ENCODE data around the gene GUK1.

Gene GUK1

DNA sequence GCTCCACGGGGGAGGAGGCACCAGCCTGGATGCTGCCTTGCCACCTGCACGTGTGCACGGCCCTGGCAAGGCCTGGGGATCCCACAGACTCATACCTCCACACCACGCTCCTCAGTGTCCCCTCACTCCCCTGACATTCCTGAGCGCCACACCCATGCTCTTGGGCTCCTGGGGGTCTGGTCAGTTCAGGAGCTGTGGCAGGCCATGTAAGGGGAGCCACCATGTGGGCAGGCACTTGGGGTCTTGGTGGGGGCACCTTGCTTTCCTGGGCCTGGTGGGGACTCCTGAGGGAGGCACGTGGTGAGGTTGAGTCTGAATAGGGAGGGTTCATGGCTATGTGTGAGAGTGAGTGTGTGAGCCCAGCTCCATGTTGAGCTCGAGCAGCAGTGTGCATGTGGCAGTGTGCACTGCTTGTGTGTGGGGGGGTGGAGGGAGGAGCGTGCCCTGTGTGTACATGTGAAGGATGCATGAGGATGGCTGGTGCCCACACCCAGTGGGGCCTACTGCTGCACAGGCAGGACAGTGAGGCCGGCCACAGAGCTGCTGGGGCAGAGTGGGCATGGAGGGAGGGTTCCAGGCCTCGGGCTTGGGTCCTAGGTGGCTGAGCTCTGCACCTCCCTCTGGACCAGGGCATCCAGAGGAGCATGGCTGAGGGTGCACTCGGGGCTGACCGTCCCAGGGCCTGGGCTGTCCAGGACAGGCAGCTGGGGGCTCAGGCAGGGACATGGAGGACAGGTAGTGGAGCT lies 11.3 kb downstream of the GUK1 start:
- DNase-seq = no peak

DNA sequence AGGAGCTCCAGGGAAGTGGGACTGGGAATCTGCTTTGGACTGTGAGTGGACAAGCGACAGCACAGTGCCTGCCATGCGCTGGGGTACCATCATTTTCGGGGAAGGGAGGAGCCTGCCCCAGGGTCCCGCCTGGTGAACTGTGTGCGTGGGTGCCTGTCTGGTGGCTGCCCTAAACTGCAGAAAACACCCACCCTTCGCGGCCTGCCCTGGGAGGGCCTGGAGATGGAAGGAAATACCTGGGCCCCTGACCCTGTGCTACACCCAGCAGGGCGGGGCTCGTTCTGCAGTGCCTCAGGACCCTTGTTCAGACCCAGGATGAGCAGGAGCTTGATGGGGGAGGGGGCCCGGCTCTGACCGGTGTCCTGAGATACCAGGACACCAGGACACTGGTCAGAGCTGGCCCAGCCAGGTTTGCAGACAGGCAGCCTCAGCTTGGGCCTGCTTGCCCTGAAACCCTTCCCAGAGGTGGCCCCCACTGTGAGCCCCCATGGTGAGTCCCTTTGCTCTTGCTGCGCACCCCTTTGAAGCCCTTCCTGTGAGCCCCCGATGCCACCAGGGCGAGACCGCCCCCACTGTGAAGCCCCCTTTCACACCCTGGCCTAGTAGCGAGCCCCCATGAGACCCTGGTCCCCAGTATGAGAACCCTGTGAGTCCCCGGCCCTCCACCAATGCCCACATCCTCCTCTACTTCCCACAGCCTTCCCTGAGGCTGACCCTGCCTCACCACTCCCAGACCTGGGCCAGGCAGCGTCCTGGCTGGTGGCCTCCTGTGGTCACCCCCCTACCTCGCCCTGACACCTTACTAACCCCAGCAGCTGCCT lies 12.2 kb downstream of the GUK1 start:
- no peak for DNase-seq

DNA sequence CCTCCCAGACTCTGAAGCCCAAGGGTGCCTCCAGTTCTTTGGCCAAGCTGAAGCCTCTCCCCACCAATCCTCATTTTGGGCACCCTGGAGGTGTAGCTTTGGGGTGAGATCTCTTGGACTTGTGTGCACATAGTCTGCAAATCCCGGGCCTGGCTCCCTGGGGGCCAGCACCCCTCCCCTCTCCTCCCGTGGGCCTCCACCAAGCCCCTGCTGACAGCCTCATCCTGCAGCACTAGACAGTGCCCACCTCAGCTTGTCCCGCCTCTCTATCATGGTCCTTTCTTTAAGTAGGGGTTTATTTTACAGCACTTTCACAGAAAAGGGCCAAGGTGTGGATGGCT lies 12.8 kb downstream of the GUK1 start:
- DNase-seq = no peak

DNA sequence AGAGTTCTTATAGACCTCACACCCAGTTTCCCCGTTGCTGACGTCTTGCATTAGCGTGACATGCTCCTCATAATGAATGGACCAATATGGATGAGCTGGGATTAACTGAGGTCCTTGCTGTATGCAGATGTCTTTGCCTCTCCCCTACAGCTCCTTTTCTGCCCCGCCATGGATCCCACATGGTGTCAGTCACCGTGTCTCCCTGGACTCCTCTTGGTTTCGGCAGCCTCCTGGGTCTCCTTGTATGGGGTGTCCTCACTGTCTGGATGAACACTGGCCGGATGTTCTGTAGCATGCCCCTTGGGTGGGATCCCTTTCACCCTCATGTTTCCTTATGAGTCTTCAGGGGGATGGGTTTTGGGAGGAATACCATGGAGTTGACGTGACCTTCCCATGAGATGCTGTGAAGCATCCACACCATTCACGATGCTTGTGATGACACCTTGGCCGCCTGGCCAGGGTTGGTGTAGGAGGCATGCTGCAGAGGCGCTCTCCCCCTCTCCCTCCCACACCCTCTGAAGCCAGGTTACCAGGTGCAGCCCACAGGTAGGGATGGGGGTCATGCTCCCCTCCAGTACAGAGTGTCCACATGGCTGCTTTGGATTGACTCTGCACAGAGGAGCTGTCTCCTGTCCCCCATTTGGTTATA lies 14.1 kb downstream of the GUK1 start:
- DNase-seq = no peak

DNA sequence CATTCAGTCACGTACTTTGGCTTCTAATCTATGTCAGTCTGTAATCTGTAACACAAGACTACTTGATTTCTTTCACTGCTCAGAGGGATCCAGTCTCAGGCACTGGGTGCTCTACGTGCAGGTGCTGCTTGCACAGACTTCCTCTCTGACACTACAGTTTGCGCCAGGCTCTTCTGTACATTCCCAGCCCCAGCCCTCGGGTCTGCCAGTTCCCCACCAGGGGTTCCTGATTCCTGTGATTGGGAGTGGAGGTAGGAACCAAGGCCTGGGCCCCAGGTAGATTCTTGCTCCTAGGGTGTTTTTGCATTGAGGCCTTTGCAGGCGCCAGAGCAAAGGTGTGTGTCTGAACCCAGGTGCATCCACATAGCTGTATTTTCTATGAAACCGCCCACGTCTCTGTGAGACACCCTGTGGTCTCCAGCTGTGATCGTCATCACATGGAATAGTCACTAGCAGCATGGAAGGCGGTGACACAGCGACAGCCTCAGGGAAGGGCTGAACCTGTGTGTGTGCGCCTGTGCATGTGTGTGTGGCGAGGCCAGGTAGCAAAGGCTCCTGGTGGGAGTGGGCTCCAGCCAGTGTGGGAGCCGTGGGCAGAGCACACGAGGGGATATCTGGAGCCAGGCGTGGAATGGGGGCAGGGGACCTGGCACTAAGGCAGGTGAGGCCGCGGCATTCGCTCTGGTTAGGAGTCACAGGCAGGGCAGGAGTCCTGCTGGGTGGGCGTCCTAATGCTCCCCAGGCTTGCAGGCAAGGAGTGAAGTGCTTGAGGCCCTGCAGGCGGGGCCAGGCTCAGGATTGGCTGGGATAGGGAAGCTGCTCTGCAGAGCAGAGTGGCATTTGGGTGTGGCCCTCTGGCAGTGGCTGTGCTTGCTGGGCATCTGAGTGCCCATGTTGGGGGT lies 14.8 kb downstream of the GUK1 start:
- DNase-seq = peak; percentile 38 to 39

DNA sequence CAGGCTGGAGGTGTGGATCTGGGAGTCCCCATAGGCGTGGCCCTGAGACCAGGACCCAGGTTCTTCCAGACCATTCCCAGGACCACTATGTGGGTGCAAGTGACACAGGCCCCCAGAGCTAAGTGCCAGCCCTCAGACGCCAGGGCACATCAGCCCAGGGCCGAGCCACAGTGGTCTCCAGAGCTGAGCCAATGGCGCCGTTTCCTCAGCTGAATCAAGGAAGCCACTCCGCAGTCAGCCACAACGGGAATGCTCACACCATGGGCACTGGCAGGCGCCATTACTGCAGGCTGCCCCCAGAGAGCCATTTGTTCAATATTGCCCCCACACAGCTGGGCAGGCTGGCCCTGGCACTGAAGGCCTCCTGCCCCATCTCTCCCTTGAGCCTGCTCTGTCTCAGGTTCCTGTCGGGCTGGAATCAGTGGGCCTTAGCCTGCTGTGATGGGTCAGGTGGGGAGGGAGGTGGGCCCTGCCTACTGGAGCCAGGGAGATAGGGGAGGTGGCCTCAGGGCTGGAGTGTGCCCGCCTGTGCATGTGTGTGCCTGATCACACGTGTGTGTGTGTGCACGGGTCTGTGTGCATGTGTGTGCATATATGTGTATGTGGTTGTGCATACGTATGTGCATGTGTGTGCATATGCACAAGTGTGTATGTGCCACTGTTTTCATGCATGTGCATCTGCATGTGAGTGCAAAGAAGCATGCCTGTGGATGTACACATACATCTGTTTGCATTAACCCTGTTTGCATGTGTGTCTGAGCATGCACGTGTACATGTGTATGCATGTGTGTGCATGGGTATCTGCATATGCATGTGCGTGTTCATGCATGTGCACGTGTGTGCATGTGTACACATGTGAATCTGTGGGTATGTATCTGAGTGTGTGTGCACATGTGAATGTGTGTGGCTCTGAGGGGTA lies 15.8 kb downstream of the GUK1 start:
- DNase-seq = no peak

DNA sequence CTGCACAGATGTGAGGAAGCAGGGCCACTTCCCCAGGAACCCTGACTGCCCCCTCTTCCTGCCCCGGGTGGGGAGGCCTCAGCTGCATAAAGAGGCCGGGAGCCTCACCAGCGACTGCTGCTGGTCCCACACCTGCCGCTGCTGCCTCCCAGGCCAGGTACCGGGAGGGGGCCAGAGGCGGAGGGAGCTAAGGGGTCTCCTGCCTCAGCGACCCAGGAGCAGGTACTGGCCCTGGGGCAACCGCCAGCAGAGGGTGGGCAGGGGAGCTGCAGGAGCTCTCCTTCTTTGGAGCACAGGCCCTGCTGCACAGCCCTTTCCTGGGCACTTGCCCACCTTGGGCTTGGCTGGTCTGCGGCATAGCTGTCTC lies 16.4 kb downstream of the GUK1 start:
- DNase-seq = no peak

DNA sequence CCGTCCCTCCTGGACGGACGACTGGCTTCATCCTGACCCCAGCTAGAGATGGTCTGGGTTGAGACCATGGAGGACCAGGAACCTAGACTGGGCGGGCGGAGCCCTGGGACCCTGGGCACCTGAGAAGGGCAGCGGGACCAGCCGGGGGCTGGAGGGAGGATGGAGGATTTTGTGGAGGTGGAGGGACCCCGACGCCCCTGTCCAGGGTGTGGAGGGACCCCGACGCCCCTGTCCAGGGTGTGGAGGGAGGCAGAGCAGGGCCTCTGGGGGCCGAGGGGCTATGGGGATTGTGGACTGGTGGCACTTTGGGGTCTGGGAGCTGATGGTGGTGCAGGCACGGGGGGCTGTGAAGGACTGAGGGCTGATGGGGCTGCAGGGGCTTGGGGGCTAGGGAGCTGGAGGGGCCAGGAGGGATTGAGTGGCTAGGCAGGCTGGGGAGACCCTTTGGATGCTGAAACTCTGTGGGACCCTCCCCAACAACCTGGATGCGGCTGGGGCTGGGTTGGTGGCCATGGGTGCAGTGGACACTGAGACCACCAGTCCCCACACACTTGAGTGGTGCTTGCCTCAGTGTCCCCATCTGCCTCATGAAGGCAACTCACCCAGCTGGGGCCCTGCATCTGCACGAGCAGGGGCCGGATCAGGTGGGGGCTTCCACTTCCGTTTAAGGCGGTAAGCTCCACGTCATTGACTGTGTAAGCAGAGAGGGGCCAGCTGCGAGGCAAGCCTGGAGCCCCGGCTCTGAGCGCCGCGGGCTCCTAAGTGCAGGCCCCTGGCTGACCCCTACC lies 17.1 kb downstream of the GUK1 start:
- DNase-seq = no peak

DNA sequence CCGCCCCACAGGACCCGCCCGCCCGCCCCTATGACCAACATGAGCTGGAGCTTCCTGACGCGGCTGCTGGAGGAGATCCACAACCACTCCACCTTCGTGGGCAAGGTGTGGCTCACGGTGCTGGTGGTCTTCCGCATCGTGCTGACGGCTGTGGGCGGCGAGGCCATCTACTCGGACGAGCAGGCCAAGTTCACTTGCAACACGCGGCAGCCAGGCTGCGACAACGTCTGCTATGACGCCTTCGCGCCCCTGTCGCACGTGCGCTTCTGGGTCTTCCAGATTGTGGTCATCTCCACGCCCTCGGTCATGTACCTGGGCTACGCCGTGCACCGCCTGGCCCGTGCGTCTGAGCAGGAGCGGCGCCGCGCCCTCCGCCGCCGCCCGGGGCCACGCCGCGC lies 17.6 kb downstream of the GUK1 start:
- no peak for DNase-seq

DNA sequence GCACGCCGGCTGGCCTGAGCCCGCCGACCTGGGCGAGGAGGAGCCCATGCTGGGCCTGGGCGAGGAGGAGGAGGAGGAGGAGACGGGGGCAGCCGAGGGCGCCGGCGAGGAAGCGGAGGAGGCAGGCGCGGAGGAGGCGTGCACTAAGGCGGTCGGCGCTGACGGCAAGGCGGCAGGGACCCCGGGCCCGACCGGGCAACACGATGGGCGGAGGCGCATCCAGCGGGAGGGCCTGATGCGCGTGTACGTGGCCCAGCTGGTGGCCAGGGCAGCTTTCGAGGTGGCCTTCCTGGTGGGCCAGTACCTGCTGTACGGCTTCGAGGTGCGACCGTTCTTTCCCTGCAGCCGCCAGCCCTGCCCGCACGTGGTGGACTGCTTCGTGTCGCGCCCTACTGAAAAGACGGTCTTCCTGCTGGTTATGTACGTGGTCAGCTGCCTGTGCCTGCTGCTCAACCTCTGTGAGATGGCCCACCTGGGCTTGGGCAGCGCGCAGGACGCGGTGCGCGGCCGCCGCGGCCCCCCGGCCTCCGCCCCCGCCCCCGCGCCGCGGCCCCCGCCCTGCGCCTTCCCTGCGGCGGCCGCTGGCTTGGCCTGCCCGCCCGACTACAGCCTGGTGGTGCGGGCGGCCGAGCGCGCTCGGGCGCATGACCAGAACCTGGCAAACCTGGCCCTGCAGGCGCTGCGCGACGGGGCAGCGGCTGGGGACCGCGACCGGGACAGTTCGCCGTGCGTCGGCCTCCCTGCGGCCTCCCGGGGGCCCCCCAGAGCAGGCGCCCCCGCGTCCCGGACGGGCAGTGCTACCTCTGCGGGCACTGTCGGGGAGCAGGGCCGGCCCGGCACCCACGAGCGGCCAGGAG lies 18.3 kb downstream of the GUK1 start:
- DNase-seq = no peak

DNA sequence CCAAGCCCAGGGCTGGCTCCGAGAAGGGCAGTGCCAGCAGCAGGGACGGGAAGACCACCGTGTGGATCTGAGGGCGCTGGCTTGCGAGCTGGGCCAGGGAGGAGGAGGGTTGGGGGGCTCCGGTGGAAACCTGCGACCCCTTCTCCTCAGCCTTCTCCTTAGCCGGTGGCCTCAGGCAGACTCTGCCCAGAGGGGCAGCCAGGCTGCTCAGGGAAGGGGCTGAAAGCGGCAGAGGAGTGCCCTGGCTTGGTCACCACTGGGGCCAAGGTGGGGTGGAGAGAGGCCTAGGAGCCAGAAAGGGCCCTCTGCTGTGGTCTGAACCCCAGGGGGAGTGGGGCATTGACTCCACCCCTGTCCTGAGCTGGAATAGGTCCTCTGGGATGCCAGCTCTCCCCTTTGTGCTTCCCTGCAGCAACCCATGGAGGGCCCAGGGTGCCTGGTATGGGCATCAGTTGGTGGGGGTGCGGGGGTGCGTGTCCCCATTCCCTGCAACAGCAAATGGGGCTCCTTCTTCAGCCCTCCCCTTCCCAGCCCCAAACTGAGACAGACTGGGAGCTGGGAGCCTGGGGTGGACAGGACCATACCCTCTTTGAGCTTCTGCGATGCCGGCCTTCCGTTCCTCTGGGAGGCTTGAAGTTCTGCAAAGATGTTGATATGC lies 19.1 kb downstream of the GUK1 start:
- no peak for DNase-seq

DNA sequence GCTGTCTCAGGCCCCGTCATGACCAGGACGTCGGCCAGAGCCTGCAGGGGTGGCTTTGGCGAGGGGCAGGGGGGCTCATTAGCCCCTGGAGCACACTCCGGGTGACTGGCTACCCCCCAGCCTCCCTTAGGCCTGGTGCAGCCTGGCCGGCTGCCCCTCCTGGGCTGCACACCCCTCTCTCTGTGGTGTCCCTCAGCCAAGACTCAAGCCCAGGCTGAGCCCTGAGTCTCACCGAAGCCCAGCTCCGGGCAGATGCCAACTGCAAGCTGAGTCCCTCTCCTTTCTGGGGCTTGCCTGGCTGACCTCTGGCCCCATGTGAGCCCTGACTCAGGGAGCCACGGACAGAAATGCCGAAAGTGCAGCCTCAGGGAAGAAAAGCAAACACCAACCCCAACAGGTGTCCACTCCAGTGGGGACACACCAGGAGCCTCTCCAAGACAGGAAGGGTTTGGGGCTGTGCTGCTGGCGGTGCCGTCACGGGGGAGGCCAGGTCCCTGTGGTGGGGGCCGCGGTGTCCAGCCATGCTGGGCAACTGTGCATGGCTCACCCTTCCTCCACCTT lies 20.2 kb downstream of the GUK1 start:
- no peak for DNase-seq

DNA sequence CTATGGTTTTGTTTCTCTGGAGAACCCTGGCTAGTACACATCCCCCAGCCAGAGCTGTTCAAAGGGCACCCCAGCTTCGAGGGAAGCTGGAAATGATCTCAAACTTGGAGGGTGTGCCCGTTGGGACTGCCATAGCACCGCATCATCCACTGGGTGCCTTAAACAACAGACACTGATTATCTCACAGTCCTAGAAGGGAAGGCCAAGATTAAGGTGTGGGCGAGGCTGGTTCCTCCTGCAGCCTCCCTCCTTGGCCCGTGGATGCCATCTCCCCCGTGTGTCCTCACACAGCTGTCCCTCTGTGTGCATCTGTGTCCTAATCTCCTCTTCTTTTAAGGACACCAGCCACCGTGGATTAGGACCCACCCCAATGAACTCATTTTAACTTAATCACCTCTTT lies 21.3 kb downstream of the GUK1 start:
- no peak for DNase-seq

DNA sequence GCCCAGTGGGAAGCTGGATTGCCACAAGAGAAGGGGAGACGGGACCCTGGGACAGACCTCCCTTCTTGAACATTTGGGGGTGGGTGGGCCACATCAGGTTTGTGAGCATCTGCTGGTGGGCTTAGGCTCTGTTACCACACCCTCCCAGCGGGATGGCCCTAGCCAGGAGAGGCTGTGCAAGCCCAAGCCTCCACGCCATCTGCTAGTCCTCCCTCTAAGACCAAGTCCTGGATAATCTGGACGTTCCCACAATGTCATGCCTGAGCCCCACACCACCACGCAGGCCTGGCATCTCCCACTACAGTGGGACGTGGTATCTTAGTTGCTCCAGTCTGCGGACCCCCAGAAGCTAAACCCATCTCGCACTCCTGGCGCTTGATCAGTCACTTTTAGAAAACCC lies 21.8 kb downstream of the GUK1 start:
- no peak for DNase-seq

DNA sequence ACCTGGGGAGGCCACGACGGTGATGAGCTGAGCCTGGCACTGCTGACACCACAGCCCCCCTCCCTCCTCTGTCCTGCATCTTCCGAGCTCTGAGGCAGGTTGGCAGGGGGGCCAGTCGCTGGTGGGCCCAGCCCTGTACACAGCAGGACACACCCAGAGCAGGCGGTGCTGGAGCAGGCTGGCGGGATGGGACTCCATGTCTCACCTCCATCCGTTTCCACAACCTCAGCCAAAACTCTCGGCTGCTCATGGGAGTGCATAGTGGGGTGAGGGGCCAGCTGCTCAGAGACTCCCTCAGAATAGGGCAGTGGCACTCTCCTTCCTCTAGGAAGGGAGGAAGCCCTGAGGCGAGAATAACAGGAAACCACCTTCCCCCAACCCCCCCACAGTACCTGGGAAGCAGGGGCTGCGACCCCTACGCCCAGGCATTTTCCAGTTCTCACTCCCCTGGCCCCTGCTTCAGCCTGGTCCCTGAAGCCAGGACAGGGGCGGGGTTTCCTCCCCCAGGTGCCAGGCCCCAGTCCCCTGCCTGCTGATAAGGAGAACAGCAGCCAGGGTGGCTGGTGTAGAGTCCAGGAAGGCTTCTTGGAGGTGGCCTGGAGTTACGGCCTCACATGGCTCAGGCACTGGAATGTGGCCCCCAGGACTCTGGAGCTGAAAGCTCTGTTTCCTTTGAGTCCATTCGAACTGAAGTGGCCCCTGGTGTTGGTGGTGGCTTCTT lies 22.4 kb downstream of the GUK1 start:
- no peak for DNase-seq

DNA sequence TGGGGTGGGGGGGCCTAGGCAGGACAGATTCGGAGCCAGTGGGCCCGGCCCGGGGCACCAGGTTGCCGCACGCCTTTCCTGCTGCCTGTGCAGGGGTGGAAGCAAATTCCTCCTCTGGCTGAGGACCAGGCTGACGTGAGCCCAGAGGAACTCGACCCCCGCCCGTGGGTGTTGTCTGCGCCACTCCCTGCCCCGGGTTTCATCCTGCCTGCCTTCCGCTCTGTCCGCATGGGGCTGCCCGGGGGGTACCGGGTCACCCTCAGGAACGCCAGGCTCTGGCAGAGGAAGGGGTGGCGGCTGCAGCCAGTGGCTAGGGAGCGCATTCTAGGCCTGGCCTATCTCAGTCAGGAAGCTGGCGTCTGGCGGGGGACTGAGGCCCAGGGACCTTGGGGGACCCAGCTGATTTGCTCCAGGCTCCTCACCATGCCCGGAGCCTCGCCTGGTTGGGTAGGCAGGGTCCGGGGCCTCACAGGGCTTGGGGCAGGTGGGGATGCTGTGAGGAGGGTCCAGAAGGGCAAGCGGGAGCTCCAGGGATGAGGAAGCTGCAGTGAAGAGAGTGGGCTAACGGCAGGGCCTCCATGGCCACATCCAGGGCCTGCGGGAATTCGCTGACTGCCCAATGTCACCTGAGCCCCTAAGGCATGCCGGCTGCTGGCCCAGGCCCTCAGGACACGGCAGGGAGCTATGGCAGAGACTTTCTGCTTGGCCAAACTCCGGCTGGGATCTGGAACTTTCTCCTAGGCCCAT lies 23.1 kb downstream of the GUK1 start:
- DNase-seq = no peak

DNA sequence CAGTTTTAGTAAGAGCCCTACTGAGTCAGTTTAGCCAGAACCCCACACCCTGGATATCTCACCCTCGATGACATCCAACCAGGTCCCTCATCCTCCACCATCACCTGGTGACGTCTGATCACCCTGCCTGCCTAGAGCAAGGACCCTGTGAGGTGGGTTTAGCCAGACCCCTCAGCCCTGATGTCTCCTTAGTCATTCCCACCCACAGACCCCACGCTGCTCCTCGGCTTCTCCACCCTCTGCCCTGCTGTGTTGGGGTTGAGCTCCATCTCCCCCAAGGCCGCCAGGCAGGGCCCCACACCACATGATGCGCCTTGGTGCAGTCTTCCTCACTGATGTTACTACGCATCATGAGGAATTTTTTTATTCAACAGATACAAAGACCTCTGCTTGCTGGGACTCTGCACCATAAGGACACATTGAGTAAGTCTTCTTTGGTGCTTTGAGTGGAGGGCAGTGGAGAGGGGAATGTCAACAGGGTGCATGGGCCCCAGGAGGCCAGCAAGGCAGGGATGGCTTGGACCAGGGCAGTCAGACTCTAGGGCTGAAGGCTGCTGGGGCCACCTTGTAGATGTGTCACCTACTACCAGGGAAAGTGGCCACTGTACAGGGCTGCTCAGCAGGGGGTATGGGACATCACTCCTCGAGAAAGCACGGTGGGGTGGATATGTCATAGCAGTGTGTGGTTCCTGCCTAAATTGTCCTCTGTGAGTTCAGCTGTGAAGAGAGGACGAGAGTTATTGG lies 23.9 kb downstream of the GUK1 start:
- no peak for DNase-seq

Data from stimulated activated CD4-positive, alpha-beta T cell treated with anti-CD3 and anti-CD28 coated beads, Interleukin-2, amount 100 ng/mL, for 24 hours (primary cell).